Activated CD8-positive, alpha-beta memory T cell treated with anti-CD3 and anti-CD28 coated beads for 48 hours (primary cell): Measurements from ENCODE around the gene SCG3.

Experiments
- DNase-seq, 3 experiments: peaks; one replicate each; pipeline ENCODE4 v3.0.0-alpha.2; 2020; ENCODE audit warnings: low read depth in 2 of 3, low spot score in 2 of 3

SCG3 gene

DNA sequence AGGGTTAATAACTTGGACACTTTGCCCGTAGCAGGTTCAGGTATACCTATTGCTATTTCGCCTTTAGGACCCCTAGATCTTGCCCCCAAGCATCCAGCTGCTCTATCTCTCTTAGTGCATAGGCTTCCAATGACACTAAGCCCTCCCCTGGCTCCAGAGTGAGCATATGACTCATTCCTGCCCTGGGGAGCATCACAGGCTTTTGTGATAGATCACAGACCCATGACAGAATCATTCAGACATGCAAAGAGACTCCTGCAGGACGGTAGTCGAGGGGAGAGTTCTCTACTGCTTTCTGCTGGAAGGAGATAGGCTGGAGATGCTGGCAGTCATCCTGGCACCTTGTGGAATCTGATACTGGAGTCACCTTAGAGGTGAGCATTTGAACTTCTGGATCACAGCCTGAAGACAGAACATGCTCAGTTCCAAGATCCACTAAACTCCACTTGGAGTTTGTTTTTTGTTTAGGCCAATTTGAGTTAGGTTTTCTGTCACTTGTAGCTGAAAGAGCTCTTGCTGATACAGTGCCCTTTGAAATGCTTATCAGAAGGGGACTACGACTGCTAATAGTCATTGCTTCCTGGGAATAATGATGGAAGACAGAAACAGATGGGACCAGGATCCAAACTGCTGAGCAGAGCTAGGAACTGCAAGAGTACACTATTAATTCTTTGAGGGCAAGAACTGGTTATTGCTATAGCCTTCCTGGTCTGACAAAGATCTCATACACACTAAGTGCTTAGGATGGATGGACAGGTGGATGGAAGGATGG lies 45.2 kb downstream of the SCG3 start:
- DNase-seq = no peak

DNA sequence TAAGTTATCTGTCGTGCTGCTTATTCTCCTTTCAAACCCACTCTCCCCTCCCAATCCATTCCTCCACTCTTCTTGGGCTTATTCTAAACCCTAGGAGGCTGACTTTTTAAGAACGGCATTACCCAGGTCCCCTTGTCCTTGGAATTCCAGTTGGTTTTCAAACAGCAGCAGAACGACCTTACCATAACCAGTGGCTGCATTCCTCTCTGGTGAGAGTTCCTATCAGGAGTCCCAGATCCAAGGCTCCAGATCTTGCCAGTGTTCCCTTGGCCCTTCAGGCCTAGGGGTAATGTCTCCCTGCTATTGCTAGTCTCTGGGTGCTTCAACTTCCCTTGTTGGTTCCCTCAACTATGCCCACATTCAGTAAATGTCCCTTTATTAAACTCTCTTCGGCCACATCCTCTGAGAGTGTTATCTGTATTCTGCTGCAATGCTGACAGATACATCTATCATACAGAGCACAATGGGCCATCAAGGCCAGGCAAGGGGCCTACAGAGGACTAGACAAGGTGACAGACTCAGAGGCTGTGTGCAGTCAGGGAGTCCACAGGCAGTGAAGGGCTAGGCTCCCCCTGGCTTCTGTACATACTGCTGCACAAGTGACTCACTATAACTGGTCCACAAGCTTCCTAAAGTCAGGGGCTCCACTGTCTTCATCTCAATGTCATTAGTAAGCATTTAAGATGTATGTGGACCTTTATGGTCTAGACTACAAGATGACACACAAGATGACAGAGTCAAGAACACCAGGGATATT lies 46.0 kb downstream of the SCG3 start:
- DNase-seq = no peak

DNA sequence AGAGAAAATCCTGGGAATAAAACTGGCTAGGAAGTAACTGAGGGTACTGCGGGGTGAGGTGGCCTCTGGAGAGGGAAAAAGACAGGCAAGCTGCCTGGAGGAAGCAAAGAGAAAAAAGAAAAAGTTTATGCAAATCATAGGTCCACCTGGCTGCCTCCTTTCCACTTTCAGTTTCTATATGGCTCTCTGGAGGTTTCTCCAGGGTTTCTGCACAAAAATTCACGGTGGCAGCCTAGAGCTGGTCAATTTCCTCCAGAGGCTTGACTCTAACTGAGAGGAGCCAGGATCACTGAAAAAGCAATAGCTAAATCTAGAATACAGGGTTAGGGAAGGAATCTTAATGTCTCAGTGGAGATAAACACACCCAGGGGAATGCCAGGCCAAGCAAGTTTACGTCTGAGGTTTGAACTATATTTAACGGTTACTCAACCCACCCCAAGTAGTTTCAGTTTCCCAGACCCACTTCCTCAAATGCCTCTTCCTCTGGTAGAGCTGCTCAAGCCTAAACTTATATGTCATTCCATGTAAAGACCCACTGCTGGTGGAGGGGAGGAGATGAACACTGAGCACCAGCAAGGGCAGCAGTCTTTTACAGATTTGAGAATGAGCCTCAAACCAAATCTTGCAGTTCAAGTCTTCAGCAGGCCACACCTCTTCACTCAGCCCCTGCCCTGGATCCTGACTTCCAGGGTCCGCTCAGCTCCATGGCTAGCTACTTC lies 50.4 kb downstream of the SCG3 start:
- DNase-seq = no peak

DNA sequence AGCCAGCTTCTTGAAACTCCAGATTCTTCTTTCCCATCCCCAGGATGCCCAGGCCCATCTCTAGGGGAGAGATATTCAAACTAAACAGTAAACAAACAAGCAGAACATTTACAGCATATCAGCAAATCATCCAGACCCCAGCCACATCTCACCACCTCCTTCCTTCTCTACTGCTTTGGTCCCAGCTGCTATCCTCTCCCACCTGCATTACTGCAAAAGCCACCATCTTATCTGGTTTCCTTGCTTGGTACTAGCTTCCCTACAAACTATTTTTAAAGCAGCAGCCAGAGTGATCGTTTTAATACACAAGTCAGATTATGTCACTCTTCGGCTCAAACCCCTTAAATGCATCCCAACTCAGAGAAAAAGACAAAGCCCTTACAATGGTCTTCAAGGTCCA lies 51.3 kb downstream of the SCG3 start:
- DNase-seq = no peak

DNA sequence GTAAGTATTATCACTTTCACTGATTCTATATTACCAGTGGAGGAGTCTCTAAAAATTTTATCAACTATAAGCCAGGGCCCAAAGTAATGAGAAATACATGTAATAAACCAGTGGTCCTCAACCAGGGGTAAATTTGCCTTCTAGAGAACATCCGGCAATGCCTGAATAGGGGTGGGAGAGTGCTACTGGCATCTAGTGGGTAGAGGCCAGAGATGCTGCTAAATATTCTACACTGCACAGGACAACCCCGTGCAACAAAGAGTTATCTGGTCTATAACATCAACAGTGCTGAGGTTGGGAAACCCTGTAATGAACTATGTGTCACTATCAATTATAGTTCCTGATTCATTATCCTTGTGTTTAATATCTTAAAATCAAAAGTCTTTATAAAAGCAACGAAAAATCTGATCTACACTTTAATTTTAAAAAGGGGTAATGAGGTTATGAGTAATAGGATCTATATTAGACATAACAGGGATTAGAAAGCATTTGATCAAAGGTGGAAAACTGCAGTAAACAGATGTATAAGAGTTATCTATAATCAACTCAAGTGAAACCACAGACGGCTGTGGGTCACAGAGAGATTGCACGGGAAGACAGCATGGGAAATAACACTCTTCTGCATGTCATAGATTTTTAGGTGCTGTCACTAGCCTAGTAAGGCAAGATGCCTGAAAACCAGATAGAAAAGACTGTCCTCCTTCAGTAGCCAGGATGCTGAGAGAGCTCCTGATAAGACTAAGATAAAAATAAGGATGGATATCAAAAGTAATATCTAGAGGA lies 54.1 kb downstream of the SCG3 start:
- no peak for DNase-seq

DNA sequence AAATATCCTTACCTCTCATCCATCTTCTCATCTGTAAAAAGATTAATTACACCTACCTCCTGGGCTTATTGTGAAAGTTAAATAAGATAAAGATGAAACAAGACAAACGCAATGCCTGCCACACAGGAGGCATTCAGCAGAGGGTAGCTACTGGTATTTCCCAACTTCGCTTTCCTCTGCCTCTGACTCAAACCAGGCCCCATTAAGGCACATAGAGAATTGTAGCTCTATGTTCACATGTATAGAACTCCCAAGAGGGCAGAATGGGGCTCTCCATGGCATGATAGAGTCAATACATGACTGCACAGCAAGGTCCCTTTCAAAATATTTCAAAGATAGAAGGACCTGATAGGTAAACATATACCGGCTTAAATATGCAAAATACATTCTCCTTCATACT lies 54.8 kb downstream of the SCG3 start:
- DNase-seq = no peak

DNA sequence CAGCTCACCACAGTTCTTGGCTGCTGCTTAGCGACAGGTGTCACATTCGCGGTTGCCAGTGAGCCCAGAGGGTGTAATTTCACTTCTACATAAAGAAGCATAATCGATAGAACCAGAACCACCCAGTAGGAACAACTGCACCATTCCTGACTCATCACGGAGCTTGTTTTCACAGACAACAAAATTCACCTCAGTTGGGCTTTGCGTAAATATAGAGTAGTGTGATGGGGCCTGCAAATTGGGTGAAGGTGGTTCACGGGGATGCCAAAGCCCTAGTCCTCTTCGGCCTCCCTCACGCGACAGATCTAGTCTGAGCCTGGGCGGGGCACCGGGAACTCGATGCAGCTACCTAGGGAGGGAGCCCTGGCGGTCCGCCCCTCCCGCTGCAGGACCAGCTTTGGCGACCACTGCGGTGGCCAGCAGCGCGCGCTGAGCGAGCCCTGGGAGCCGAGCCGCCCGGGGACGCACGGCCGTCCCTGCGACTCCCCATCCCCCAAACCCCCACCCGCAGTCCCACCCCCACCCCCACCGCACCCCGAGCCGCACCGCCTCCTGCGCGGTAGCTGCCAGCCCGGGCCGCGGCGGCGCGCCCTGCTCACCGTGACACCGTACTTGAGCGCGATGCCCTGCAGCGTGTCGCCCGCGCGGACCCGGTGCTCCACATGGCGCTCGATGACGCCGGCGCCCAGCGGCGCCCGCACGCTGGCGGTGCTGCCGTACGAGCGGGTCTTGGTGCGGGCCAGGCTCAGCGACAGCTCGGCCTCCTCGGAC lies 55.6 kb downstream of the SCG3 start:
- DNase-seq = peak in 1 of 3 experiments; percentile 27

DNA sequence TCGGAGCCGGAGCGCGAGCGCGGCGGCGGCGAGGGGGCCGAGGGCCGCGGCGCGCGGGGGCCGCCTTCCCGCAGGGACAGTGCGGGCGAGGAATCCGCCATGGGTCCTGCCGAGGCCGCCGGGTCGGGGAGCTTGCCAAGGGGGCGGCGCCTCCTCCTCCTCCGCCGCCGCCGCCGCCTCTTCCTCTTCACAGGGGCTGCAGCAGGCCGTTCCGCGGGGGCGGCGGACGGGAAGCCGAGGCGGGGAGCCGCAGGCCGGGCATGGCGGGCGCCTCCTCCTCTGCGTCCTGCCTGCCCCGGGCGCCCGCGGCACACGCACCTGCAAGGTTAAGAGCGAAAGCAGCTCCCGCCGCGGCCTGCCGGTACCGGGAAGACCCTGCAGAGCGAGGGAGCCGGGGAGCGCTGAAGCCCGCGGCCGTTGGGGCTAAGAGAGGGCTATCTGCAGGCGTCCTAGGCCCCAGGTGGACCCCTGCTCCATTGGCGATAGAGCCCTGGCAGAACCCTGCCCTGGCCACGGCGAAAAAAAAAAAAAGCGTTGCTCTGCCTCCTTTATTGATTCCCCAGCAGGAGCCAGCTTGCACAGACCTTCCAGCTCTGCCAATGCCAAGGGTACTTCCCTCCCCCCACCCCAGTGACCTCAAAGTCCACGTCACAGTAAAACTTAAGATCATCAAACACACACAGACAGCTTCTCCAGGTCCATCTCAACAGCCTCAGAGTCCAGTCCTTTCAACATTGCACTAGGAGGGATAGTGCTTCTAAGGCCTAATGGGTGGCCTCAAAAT lies 56.4 kb downstream of the SCG3 start, which contains the start of gene LYSMD2:
TSS of gene LYSMD2 (minus strand) at position 134 of the 784 bp plus-strand sequence. CDS start at position 101, 33 bp downstream.
- peak in 2 of 3 experiments; percentile 45 to 47 for DNase-seq

DNA sequence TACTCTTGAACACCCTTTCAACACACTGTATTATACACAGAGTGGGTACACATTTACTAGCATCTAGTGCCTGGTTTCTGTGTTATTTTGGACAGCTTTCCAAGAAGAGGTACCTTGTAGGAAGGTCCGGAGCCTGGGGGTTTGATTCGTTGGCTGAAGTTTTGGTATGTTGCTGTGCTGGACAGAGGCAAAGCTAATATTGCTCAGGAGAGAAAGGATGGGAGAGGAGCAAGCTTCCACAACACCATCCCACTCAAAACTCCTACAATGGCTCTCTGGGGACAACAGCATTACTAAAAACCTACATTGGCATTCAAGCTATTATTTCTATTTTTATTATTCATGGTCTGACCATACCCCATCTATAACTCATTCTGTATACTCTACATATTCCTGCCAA lies 57.2 kb downstream of the SCG3 start:
- DNase-seq = no peak

DNA sequence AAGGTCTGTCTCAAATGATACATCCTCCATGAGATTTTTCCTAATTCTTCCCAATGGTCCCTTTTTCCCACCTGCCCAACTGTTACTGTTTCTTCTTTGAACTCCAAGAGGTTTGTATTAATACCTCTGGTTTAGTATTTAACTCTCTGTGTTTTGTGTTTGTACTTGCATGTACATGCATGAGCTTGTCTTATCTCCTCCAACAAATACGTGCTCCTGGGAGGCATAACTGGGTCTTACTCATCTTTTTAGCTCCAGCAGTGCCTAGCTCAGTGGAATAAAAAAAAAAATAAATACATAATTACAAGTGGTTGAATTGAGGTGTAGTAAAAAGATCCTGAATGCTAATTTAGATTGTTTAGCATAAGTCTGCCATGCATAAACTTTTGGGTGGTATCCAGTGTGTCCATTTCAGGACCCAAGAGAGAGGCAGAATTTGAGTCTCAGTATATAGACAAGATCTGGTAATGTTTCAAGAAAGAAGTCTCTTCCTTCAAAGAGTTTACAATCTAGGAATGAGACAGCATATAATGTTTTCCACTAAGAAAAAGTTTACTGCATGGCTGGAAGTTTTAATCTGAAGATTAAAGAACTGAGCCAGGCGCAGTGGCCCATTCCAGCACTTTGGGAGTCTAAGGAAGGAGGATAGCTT lies 57.9 kb downstream of the SCG3 start:
- DNase-seq = no peak

DNA sequence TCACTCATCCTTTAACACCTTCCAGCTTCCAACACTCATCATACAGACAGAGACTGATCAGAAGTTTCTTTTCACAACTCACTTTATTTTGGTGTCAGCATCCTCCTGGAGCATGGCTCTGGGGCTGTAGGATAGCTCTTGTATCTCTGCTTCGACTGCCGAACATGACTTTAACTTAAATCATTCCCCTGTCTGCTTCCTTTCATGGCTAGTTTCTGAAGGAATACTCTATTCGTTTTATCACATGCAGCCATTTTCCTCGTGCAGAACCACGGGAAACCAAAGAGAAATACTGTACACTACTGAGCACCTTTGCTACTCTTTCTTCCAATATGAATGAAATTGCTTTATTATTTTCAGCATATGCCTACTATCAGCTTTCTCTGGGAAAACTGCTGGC lies 68.0 kb downstream of the SCG3 start:
- no peak for DNase-seq

DNA sequence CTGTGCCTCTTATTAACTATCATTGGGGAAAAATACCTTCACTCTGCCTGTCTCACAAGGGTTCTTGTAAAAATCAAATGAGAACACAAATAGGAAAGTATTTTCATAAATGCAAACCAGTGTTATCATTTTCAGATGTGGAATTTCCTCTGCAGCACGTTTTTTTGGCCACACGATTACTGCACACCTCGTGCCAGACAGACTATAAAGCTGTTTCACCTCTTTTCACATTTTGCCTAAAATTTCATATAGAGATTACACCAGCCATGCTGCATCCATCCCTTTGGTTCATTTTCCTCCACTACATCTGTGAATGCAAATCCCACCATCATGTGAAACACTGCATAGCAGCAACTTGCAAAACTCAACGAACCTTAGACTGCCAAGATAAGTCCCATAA lies 68.9 kb downstream of the SCG3 start:
- DNase-seq = no peak

DNA sequence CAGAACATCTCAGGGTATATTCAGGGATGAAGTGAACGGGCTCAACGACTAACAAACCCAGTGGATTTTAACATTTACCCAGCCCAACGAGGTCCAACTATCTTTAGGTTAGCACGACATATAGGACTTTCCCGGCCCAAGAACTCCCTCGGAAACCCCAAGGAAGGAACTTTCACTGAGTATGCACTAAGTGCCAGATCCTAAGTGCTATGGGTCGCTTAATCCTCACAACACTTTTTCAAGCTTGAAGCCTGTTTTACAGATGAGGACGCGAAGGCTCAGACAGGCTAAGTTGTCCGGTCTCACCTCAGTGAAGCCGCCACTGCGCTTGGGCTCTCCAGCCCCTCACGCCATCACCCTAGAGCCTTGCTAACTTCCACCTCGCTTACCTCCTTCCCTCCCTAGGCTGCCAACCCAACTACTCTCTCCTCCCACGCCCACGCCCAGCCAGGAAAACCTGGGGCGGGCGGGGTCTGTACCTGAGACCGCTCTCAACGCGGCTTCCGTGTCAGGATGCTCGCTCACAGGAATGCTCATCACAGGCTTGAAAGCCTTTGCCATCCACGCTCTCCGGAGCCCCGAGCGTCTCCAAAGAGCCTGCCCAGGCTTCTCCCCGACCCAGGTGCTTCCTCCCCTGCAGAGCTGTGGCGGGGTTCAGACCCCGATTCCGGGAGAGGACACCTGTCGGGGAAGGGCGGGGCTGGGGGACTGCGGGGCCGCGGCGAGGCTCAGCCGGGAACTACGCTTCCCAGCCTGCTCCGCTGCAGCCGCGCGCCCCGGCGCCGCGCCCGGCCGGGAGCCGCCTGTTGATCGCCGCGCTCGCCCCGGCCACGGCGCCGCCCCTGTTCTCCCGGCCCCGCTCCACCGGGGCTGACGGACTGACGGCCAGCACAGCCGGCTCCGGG lies 69.7 kb downstream of the SCG3 start, which contains the start of gene TMOD2:
TSS of gene TMOD2 (plus strand) at position 806 of the 905 bp plus-strand sequence. CDS start 14,845 bp downstream, outside the sequence.
- no peak for DNase-seq

DNA sequence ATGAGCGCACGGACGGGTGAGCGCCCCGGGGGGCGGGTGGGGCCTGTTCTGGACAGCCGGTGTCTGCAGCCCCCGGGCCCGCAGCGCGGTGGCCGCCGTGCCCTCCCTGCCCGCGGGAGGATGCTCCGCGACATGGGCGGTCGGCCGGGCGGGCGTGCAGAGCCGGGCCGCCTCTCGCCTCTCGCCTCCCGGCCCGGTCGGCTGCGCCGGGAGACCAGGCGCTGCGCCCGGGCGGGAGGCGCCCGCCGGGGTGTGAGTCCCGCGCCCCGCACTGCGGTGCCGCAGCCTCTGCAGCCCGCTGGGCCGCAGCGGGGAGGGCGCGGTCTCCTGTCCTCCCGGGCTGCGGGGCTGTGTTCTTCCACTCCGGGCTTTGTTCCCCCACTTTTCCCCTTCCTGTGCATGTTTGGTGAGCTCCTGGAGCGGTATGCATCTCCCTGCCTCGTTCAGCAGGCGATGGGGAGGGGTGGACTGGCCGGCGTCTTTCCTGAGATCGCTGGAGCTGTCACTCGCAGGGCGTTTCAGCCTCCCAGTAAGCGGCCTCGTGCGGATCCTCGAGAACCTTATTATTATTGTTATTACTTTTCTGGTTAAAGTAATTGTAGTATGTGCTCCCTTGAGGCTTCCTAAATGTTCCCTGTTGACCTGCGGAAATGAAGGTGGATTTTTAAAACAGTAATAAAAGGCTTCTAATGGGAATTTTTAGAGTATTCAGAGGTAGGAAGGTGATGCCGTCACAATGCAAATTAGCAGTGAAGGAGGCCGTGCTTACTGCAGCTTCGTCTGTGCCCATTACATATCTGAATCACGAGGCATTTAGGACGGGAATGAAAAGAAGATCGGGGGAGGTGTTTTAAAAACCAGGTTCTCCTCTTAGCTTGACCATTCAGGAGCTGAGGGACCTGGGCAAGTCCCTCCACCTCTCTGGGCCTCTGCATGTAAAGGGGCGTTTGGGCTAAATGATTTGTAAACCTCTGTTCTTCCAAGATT lies 70.7 kb downstream of the SCG3 start:
- DNase-seq = no peak

DNA sequence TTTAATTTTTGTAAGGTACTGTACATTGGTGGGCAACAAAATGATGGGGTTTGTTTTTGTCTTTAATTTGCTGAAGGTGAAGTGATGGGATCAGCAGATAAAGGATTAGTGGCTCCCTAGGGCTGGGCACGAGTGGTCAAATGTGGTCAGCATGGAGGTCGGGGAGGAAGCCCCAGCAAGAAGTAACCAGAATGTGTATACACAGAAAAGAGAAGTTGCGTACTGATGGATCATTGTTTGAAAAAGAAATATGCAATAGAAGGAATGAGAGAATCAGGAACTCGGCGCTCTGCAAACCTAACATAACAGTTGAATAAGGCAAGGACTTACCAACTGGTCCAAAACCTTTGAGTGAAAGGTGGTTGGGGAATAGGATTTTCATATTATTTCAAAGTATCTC lies 71.6 kb downstream of the SCG3 start:
- no peak for DNase-seq

DNA sequence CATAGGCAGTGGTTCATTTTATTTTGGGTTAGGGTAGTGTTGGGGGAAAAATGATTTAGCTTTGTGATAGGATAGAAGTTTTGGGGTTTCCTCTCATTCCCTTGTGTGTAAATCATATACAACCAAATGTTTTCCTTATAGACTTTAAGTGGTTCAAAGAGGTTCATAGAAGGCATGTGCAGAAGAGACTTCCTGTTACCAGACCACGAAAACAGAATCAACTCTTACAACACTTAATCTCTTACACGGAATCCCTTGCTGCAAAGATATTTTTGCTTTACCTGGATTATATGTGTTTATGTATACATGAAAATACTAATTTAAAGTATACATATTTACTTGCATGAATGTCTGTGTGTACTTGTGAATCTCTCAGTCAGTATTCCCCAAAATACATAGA lies 73.0 kb downstream of the SCG3 start:
- DNase-seq = no peak

DNA sequence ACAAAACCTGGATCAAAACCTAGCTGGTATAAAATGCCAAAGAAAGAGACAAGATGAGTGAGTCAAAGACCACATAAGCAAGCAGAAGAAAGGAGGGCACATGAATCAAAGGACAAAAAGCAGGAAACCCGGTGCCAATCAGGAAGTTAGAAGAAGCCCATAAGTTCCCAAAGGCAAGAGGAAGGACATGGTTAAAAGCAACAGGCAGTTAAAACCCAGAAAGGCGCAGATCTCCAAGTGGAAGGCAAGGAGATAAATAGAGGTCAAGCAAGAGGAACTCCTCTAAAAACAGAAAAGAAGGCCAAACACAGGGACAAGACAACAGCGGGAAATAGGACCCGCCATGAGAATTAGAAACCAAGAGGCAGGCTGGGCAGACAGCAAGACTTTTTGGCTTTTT lies 74.5 kb downstream of the SCG3 start:
- DNase-seq = no peak
